Daoy (cell line): ENCODE measurements around the gene ZNF445. TPM values are rescaled to one million over a fixed set of nuclear protein-coding genes. Genes with fewer than 3 reads are reported as not detected.
"Not testable (repeated sequence)": the region's sequence is repeated elsewhere in the genome, so short reads cannot be mapped to it uniquely, and the experiment has no call there.

Experiments
- DNase-seq: peaks from one replicate; pipeline ENCODE4 v3.0.0-alpha.2; 2015; ENCODE audit warnings: low read depth
- total RNA-seq: library from RNA; depleted of rRNA; stranded (reverse); fragments of >200 nt; shearing (Covaris generic); gene quantifications from 2 replicates; pipeline ENCODE4 v1.2.3, GENCODE V29; 2014

The ZNF445 gene
- total RNA-seq, 1 experiment from 2014 or later = 2.6 TPM

- DNase-seq = no peak
These were observed 1.3 kb downstream of the ZNF445 start for GRCh38 chr3:44476181-44476611.

GRCh38 chr3:44474886-44475285 is 2.6 kb downstream of the ZNF445 start:
- not testable (repeated sequence) for DNase-seq

- DNase-seq = no peak
These were observed 7.0 kb downstream of the ZNF445 start for GRCh38 chr3:44470430-44470829.

DNA sequence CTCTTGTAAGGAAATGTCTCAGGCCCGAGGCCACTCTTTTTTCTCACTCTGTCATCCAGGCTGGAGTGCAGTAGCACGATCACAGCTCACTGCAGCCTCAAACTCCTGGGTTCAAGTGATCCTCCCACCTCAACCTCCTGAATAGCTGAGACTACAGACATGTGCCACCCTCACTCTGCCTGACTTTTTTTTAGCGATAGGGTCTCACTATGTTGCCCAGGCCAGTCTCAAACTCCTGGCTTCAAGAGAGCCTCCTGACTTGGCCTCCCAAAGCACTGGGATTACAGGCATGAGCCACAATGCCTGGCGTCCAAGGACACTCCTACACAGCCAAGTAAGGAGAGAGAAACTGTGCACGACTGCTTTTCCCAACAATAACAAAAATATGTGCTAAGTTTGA is 7.6 kb downstream of the ZNF445 start:
- DNase-seq = no peak

GRCh38 chr3:44468572-44469520 is 8.6 kb downstream of the ZNF445 start:
- DNase-seq = peak; percentile 32

- not testable (repeated sequence) for DNase-seq
These were observed 9.4 kb downstream of the ZNF445 start for GRCh38 chr3:44468099-44468537.

- DNase-seq = no peak
These were observed 10.2 kb downstream of the ZNF445 start for GRCh38 chr3:44467241-44467640.

DNA sequence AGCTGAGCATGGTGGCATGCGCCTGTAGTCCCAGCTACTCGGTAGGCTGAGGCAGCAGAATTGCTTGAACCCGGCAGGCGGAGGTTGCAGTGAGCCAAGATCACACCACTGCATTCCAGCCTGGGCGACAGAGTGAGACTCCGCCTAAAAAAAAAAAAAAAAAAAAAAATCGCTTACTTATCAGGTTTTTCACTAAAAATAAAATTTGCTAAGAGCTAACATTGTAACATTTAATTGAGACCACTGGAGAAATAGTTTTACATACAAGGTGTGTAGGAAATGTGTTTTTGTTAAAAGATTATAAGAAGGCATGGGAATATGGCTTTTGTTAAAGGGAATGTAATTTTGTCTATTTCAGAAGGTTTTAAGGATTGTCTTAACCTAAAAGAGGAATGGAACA is 12.6 kb downstream of the ZNF445 start:
- not testable (repeated sequence) for DNase-seq

- DNase-seq = no peak
These were observed 13.0 kb downstream of the ZNF445 start for GRCh38 chr3:44464509-44464908.

GRCh38 chr3:44460050-44460449 is 17.4 kb downstream of the ZNF445 start:
- DNase-seq = not testable (repeated sequence)

DNA sequence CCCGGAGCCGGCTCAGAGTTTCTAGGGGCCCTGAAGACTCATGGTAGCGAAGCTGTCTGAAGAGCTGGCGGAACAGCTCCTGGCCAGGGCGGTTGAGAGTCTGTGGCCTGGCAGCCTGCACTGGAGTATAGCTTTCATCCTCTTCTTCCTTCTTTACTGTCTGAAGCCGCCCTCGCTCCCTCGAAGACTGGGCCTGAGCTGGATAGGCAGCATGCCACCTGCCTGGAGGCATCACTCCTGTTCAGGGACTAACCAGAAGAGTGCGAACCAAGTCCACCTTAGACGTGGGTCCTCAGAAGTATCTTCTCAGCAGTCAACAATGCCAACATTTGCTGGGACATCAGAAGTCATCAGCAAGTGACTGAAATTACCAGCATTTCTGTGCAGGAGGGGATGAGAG is 22.2 kb downstream of the ZNF445 start:
- DNase-seq = no peak

GRCh38 chr3:44454258-44454657 is 23.2 kb downstream of the ZNF445 start:
- no peak for DNase-seq

DNA sequence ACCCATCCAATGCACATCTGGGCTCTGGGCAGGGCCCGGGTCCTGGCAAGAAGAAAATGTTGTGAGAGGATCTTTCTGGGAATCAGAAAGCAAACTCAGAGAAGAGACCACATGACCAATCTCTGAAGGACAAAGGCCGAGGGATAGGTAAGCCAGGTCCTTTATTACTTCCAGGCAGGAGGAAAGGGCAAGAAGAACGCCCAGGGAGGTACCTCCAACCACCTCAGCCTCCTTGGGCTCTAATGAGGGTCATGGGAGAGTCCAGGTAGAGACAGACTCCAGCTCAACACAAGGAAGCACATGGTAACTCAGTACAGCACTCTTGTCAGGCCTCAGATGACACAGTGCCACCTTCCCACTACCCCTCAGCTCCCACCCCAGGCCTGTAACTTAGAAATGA is 26.0 kb downstream of the ZNF445 start:
- DNase-seq = no peak

GRCh38 chr3:44446929-44447328 is 30.5 kb downstream of the ZNF445 start:
- DNase-seq = no peak

DNA sequence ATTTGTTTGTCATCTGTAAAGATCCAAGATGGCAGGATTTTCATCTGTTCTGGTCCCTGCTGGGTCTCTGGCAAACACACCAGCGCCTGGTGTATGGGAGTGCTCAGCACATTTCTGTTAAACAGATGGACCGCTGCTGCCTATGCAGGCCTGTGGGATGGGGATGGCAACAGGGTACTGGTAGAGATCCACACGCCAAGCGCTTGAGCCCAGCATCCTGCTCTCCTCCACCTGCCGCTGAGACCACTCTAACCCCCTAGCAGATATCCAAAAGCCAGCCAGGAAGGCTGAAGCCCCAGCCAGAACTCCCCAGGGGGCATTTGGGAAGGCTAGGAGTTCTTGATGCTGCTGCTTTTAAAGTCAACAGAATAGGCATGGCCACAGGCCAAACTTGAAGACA is 31.7 kb downstream of the ZNF445 start:
- no peak for DNase-seq

GRCh38 chr3:44444896-44445691 is 32.4 kb downstream of the ZNF445 start:
- DNase-seq = no peak

- no peak for DNase-seq
These were observed 33.0 kb downstream of the ZNF445 start for GRCh38 chr3:44444437-44444836.

- DNase-seq = no peak
These were observed 34.7 kb downstream of the ZNF445 start for GRCh38 chr3:44442596-44443309.

DNA sequence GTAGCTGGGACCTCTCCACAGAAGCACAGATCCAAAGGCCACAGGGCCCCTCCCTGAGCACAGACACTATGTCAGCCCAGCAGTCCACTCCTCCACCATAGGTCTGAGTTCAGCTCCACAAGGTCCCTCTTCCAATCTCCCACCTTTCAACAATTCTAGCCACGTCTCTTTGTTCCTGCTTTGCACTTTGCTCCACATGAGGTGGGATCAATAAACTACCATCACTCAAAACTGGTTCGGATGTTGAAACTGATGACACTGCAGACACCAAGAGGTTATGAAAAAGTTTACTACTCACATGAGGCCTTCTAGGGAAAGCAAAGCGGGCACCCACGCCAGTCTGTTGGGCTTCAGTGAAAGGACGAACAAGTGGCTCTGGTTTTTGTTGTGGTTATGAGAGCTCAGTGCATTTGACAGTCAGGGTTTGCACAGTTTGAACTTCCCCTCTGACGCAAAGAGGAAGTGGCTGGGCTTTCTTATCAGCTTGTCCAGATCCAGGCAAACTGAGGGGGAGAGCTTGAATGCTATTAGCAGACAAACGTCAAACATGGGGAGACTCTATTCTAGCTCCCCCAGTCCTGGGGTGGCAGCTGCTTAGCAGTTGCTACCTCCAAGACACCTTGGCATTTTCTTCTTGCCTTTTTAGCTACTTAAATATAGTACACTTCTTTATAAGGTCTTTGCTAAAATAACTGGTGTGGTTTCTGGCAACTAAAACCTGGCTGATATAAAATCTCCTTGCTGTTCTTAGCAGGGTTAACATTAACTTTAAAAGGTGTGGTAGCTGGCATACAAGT is 37.8 kb downstream of the ZNF445 start:
- DNase-seq = peak; percentile 11

GRCh38 chr3:44437800-44438199 is 39.7 kb downstream of the ZNF445 start:
- no peak for DNase-seq

- no peak for DNase-seq
These were observed 41.3 kb downstream of the ZNF445 start for GRCh38 chr3:44436181-44436580.
